Activated T-cell treated with anti-CD3 and anti-CD28 coated beads, Interleukin-2, amount 50 U/mL, for 4 hours (primary cell): Measurements from ENCODE around the gene ELMO1. TPM values are rescaled to one million over a fixed set of nuclear protein-coding genes. Genes with fewer than 3 reads are reported as not detected.

Source experiments
- ATAC-seq, 2 donors: fragments of 200-7000 bp; cut with Tn5 transposase; one replicate each; pipeline ENCODE4 v1.10.0; 2021
- DNase-seq: peaks from one replicate; pipeline ENCODE4 v3.0.0-alpha.2; 2020
- H3K27me3 Mint-ChIP-seq: one replicate; pipeline ENCODE4 v1.8.0; 2021; ENCODE audit warnings: low read depth, mixed read lengths
- H3K36me3 Mint-ChIP-seq: one replicate; pipeline ENCODE4 v1.8.0; 2022; ENCODE audit warnings: mixed read lengths; ENCODE audit not compliant: insufficient read depth
- H3K4me1 Mint-ChIP-seq: one replicate; pipeline ENCODE4 v1.8.0; 2021; ENCODE audit warnings: low read depth, mixed read lengths
- H3K4me3 Mint-ChIP-seq: one replicate; pipeline ENCODE4 v1.8.0; 2021; ENCODE audit warnings: mild to moderate bottlenecking, moderate library complexity, mixed read lengths
- H3K9me3 Mint-ChIP-seq: one replicate; pipeline ENCODE4 v1.8.0; 2021; ENCODE audit warnings: mixed read lengths
- total RNA-seq, 3 donors: library from RNA; stranded (reverse); gene quantifications; one replicate each; pipeline ENCODE4 v1.2.1, GENCODE V29; 2021

ELMO1 gene
- total RNA-seq, 3 donors from 2014 or later: 117 to 137 (median 118) TPM

DNA sequence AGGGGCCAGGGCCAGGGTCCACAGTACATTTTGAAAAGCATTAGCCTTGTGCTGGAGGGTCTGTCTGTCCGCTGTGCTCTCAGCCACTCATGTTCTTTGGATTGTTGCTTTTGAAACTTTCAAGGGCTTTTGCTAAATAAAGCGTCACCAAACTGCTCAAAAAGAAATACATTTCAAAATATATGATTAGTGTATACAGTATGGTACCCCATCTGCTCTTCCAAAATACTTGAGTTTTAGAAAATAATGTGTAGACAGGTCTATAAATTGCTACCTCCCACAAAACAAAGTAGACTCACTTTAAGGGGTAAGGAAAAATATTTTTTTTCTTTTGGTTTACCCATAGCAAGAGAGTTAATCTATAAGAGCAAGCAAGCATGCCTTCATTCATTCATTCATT lies 530.1 kb downstream of the ELMO1 start:
- Mint-ChIP-seq H3K4me3 (no peak overlapping the region), H3K4me1 (peaks cover 2% of the 10 kb centered on the region), H3K9me3 (peaks cover 10% of the 10 kb centered on the region), H3K36me3 (peaks cover 40% of the 10 kb centered on the region), H3K27me3 (no peaks in the 10 kb centered on the region)
- ATAC-seq (no peak), DNase-seq (no peak)

DNA sequence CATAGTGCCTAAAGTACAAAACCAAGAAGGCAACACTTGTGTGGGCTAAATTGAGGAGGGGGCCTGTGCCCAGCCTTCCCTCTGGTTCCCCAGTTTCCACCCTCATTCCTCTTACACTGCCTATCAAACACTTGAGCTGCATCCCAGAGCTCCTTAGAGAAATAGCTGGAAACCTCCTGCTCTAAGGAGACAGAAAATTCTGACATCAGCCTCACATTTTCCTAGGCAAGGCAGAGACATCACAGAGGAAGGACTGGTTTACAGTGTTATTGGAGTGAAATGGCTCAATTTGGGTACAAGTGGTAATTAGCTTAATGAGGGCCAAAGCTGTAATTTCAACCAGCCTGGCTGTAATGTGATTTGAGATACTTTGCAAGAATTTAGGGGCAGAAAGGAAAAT lies 532.0 kb downstream of the ELMO1 start:
- DNase-seq (no peak), ATAC-seq (no peak)
- H3K4me3 Mint-ChIP-seq: no peak overlapping the region
- peaks cover 12% of the 10 kb centered on the region for H3K4me1 Mint-ChIP-seq
- H3K36me3 Mint-ChIP-seq: peaks cover 54% of the 10 kb centered on the region
- H3K27me3 Mint-ChIP-seq: no peaks in the 10 kb centered on the region
- peaks cover 5% of the 10 kb centered on the region for H3K9me3 Mint-ChIP-seq

DNA sequence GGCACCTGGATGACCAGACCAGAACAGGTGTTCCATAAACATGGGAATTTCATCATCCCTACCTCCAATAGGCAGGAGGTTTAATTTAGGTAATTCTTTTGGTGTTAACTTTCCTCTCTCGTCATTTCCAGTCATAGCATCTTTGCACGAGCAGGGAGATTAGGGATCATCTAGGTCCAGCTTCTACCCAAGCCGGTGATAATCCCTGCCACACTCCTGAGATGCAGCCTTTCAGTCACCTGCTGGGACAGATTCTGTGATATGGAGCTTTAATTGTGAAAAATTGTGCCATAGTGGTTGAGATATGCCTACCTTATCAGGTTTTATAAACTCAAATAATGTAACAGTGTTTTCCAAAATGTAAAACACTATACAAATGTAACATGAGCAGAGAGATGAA lies 532.5 kb downstream of the ELMO1 start:
- Mint-ChIP-seq H3K4me1 (peaks cover 12% of the 10 kb centered on the region), H3K9me3 (peaks cover under 1% of the 10 kb centered on the region), H3K4me3 (no peak overlapping the region), H3K36me3 (peaks cover 53% of the 10 kb centered on the region), H3K27me3 (no peaks in the 10 kb centered on the region)
- ATAC-seq (no peak), DNase-seq (no peak)

DNA sequence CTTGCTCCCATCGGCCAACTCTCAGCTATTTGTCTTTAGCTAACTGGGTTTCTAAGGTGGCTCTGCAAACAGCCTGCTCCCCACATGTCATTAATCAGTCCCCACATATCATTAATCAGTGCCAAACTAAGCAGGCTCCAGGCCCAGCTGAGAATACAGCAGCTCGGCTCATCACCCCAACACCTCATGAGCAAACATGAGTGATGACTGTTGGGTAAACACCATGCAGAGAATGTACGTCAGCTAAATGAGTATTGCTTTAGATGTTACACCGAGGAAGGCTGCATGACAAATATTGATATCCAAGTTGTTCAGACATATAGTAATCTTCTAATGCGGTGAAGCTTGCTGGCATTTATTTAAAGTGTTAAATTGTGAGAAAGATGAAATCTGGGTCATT lies 536.9 kb downstream of the ELMO1 start:
- no peak for ATAC-seq
- Mint-ChIP-seq H3K27me3 (no peaks in the 10 kb centered on the region), H3K9me3 (no peaks in the 10 kb centered on the region), H3K36me3 (peaks cover 63% of the 10 kb centered on the region), H3K4me1 (peaks cover 13% of the 10 kb centered on the region), H3K4me3 (no peak overlapping the region)
- no peak for DNase-seq

DNA sequence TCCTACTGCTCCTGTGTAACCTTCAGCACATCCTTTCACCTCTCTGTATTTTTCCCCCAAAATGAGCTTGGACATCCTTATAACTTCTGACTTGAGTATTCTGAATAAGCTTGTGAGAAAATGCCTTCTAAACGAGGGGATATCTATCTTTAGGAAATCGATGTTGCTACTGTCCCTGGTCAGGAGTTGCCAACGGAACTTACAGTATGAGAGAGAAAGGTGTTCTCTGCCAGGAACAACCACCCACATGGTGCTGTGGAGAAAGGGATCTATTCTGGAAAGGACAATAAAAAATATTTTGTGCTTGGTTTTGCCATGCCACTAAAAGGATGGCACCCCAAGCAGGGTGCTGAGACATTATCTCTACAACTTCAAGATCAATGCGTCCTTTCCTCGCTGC lies 537.8 kb downstream of the ELMO1 start:
- peaks cover 15% of the 10 kb centered on the region for H3K4me1 Mint-ChIP-seq
- no peaks in the 10 kb centered on the region for H3K27me3 Mint-ChIP-seq
- ATAC-seq (no peak), DNase-seq (no peak)
- no peaks in the 10 kb centered on the region for H3K9me3 Mint-ChIP-seq
- peaks cover 60% of the 10 kb centered on the region for H3K36me3 Mint-ChIP-seq
- H3K4me3 Mint-ChIP-seq: no peak overlapping the region

DNA sequence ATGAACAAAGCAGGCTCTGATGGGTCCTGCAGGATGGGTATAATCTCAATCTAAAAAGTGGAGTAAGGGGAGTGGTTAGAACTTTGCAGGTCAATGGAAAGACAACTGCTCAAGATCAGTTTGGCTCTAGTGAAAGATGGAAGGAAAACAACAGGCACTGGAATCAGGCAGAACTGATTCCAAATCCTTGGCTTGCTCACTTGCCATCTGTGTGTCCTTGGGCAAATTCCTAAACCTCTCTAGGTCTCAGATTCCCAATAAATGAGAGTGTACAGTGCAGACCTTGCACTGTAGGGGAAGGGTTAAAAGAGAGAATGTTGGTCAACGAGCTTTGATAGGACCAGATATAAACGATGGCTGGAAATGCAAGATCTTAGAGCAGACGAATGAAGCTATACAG lies 538.3 kb downstream of the ELMO1 start:
- ATAC-seq: no peak
- Mint-ChIP-seq H3K4me3 (no peak overlapping the region), H3K36me3 (peaks cover 60% of the 10 kb centered on the region), H3K27me3 (no peaks in the 10 kb centered on the region), H3K9me3 (no peaks in the 10 kb centered on the region), H3K4me1 (peaks cover 13% of the 10 kb centered on the region)
- no peak for DNase-seq

DNA sequence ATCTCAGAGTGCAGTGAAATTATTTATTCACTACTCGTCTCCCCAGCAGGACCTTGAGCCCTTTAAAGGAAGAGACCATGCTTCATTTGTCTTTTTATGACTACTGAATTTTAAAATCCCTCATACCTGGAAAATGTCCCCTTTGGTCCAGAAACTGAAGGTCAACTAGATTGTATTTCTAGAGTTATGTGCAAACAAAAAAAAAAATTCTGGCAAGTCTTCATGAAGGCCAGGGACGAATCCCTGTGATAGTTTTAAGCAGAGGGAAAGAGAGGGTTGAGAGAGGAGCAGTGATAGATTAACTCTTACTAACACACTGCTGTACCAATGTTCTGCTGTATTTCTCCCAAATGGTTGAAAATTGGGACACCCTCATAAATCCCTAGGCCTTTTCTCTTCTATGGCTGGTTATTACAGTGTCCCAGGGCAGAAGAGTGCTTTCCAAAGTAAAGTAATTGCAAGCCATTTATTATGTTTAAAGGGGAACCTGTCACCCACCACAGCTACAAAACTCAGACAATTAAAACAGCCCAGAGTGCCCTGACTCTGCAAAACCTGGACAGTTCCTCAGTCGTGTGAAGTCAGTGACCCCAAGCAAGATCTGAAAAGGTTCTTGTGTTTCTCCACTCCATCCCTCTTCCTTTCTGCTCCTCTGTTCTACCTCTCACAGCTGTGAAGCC lies 541.6 kb downstream of the ELMO1 start:
- Mint-ChIP-seq H3K4me3 (no peak overlapping the region), H3K4me1 (peaks cover 8% of the 10 kb centered on the region), H3K9me3 (no peaks in the 10 kb centered on the region), H3K36me3 (peaks cover 58% of the 10 kb centered on the region), H3K27me3 (no peaks in the 10 kb centered on the region)
- DNase-seq (no peak), ATAC-seq (no peak)

DNA sequence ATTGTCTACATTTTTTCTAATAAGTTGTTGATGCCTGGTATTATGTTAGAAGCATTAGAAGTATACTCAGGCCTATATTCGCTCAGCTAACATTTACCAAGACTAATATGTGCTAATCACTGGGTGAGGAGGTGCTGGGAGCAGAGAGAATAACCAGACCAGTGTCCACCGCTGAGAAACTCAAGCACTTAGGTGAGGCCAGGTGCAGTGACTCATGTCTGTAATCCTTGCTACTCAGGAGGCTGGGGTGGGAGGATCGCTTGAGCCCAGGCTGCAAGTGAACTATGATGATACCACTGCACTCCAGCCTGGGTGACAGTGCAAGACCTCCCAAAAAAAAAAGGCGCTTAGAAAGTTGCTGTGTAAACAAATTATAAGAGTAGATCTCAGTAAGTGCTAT lies 542.2 kb downstream of the ELMO1 start:
- Mint-ChIP-seq H3K9me3 (no peaks in the 10 kb centered on the region), H3K4me1 (peaks cover 5% of the 10 kb centered on the region), H3K36me3 (peaks cover 56% of the 10 kb centered on the region), H3K4me3 (no peak overlapping the region), H3K27me3 (no peaks in the 10 kb centered on the region)
- ATAC-seq: no peak
- DNase-seq: no peak

DNA sequence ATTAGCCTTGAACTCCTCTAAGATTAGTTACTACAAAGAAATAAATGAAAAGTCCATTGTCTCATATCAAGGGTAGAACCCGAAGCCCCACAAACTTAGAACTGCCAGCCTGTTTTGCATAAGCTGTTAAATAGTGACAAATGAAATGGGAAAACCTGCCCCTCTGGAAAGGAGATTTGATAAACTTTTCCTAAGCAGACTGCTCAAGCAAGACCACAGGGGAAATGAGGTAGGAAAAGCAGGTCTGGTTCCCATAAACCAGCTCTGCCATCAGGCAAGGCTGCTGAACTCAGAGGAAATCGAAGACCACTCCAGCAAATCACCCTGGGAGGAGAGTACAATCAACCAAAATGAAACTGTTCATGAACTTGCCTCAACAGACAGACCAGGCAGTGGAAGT lies 542.8 kb downstream of the ELMO1 start:
- no peaks in the 10 kb centered on the region for H3K27me3 Mint-ChIP-seq
- H3K36me3 Mint-ChIP-seq: peaks cover 54% of the 10 kb centered on the region
- H3K9me3 Mint-ChIP-seq: no peaks in the 10 kb centered on the region
- no peak overlapping the region for H3K4me3 Mint-ChIP-seq
- H3K4me1 Mint-ChIP-seq: peaks cover 5% of the 10 kb centered on the region
- DNase-seq: no peak
- no peak for ATAC-seq

DNA sequence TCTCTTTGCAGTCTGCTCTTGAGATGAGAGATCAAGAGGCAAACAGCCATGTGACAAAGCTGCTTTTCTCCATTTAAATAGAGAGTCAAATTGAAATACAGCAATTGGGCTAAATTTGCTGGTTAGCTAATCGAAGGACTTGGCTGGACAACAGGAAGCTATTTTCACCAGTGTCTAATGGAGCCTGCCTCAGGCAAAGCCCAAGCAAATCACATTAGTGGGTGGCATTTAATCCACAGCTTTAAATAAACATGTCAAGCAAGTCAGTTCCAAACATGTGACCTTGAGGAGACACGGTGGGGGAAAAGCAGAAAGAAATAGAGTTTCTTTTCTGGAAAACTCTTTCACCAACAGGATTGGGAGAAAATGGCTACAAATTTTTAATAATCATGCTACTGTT lies 543.9 kb downstream of the ELMO1 start:
- H3K36me3 Mint-ChIP-seq: peaks cover 51% of the 10 kb centered on the region
- no peaks in the 10 kb centered on the region for H3K27me3 Mint-ChIP-seq
- H3K4me1 Mint-ChIP-seq: peaks cover 6% of the 10 kb centered on the region
- no peaks in the 10 kb centered on the region for H3K9me3 Mint-ChIP-seq
- no peak for DNase-seq
- ATAC-seq: no peak
- H3K4me3 Mint-ChIP-seq: no peak overlapping the region

DNA sequence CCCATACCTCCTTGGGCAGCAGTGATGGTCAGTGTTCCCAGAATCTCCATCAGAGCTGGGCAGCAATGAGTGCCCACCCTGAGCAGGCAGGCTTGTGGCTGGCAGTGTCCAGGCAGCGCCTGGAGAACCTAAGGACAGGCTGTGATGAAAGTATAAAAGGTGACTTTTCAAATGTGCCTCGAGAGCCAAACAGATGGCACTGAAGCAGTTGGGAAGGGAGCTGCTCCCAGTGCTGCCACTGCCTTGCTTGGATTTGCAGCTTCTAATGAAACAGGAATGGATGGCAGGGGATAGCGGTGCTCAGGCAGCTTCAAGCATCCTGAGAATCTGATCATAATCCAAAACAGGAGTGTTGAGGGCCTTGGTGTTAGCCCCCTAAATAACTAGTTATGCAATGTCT lies 544.6 kb downstream of the ELMO1 start:
- Mint-ChIP-seq H3K4me1 (peaks cover 6% of the 10 kb centered on the region), H3K36me3 (peaks cover 46% of the 10 kb centered on the region), H3K27me3 (no peaks in the 10 kb centered on the region), H3K9me3 (no peaks in the 10 kb centered on the region), H3K4me3 (no peak overlapping the region)
- no peak for ATAC-seq
- DNase-seq: no peak

DNA sequence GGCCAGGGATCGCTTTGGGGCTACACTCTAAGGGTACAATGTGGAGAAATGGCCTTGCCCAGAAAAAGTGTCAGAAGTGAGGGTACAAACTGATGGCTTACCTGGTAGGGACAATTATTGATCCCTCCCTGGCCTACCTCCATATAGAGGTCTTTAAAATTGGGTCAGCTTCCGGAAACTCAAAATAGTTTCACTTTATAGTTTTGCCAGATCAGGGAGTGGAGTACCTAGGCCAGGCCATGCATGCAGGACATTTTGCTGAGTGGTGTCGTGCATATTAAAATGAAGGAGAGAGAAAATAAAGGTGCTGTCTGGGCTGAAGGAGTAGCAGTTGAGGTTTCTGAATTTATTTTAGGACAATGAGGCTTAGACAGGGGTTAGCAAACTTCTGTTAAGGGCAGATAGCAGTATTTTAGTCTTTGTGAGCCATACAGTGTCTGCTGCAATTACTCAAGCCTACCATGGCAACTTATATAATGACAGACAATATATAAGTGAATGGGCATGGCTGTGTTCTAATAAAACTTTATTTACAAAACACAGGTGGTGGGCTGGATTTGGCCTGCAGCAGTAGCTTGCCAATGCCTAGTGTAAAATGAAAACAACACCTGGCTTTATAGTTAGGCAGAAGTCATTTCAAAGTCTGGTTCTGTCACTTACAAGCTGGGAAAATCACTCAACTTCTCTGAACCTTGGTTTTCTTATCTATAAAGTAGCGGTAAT lies 547.5 kb downstream of the ELMO1 start:
- Mint-ChIP-seq H3K36me3 (peaks cover 55% of the 10 kb centered on the region), H3K27me3 (no peaks in the 10 kb centered on the region), H3K4me1 (peaks cover 7% of the 10 kb centered on the region), H3K9me3 (no peaks in the 10 kb centered on the region), H3K4me3 (no peak overlapping the region)
- ATAC-seq (no peak), DNase-seq (no peak)

DNA sequence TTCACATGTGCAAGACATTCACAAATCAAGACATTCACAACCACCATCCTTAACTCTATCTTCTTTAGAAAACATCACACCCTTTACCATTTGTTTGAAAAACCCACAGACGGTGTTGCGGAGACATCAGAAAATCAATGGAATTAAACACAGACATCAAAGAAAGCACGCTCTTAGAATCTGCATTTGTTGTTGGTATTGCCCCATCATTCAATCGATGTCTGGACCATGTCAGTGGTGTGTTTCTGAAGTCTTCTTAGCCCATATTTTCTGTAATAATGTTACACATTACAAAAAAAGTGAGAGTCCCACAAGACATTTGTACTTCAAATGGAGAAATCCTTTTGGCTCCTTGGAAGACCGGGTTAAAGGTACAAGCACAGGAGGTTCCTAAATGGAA lies 550.5 kb downstream of the ELMO1 start:
- no peaks in the 10 kb centered on the region for H3K9me3 Mint-ChIP-seq

DNA sequence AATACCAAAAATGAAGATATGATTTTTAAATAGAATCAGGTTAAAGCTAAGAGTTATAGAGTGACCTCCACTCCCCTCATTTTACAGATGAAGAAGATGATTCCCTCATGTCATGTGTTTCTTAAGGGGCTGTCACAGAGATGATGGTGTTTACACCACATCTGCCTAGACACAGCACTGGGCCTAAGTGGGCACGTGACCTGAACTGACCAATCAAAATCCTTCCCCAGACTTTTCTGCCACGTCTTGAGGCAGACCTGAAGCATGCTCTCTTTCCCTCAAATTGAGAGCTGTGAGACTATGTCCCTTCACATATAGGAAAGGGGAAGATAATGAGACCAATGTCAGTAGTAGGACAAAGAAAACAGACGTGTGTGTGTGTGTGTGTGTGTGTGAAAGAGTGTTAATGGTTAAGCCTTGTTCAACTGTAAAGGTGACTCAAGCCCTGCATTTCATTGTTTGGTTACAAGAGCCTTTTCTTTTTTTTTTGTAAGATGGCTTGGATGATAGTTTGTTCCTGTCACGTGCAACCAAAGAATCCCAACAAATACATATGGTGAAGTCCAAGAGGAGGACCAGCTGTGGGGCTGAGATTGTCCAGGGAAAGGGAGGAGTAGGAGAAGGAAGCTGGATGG lies 551.6 kb downstream of the ELMO1 start:
- peaks cover 56% of the 10 kb centered on the region for H3K36me3 Mint-ChIP-seq
- ATAC-seq: no peak

More for the DNA sequence above, 550.5 kb downstream of the ELMO1 start:
- Mint-ChIP-seq H3K36me3 (peaks cover 58% of the 10 kb centered on the region), H3K4me3 (no peak overlapping the region), H3K4me1 (peaks cover 13% of the 10 kb centered on the region), H3K27me3 (no peaks in the 10 kb centered on the region)
- no peak for DNase-seq
- no peak for ATAC-seq

DNA sequence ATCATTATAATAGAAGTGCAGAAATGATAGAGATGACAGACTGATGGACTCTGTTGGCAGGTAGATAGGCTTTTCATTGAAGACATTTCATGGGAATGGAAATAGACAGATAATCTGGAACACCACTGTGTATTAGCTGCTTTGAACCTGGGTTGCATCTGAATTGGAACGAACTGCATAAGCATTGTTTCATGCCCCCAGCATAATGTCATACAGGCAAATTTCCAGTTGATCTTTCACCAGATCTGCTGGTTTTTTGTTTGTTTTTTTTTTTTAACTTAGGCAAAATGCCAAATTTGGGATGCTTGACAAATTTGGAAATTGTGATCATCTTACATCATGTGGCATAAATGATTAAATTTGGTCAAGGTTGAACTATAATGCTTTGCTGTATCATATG lies 552.2 kb downstream of the ELMO1 start:
- Mint-ChIP-seq H3K27me3 (no peaks in the 10 kb centered on the region), H3K4me3 (no peak overlapping the region), H3K36me3 (peaks cover 60% of the 10 kb centered on the region), H3K9me3 (no peaks in the 10 kb centered on the region), H3K4me1 (peaks cover 11% of the 10 kb centered on the region)
- ATAC-seq (no peak), DNase-seq (no peak)

More for the DNA sequence above, 551.6 kb downstream of the ELMO1 start:
- no peaks in the 10 kb centered on the region for H3K9me3 Mint-ChIP-seq
- peaks cover 11% of the 10 kb centered on the region for H3K4me1 Mint-ChIP-seq
- no peak overlapping the region for H3K4me3 Mint-ChIP-seq
- H3K27me3 Mint-ChIP-seq: no peaks in the 10 kb centered on the region
- DNase-seq: no peak
